GM18517 (cell line): ENCODE results near the gene FAM83F.
"Not testable (repeated sequence)": the region's sequence is repeated elsewhere in the genome, so short reads cannot be mapped to it uniquely, and the experiment has no call there.

Experiments used
- ATAC-seq: cut with Tn5 transposase; IDR thresholded peaks from one replicate; pipeline ENCODE4 v1.9.1; 2021; ENCODE audit warnings: mild to moderate bottlenecking, moderate library complexity; ENCODE audit not compliant: unreplicated experiment

The FAM83F gene

GRCh38 chr22:40014667-40015248 lies 20.0 kb downstream of the FAM83F start:
- no peak for ATAC-seq

- no peak for ATAC-seq
Measured at GRCh38 chr22:40015358-40015976, 20.7 kb downstream of the FAM83F start.

GRCh38 chr22:40018051-40018450 lies 23.3 kb downstream of the FAM83F start:
- ATAC-seq, result no peak

- ATAC-seq, result no peak
Measured at GRCh38 chr22:40019100-40019499, 24.3 kb downstream of the FAM83F start.

GRCh38 chr22:40020956-40021355 lies 26.2 kb downstream of the FAM83F start:
- no peak for ATAC-seq

- no peak for ATAC-seq
Measured at GRCh38 chr22:40021401-40022000, 26.7 kb downstream of the FAM83F start.

- no peak for ATAC-seq
Measured at GRCh38 chr22:40022536-40023240, 27.9 kb downstream of the FAM83F start.

GRCh38 chr22:40023341-40023841 lies 28.6 kb downstream of the FAM83F start:
- no peak for ATAC-seq

GRCh38 chr22:40024201-40025061 lies 29.7 kb downstream of the FAM83F start:
- no peak for ATAC-seq

GRCh38 chr22:40025062-40025379 lies 30.3 kb downstream of the FAM83F start:
- ATAC-seq, result not testable (repeated sequence)

- ATAC-seq, result no peak
Measured at GRCh38 chr22:40025856-40026255, 31.1 kb downstream of the FAM83F start.

GRCh38 chr22:40026641-40027040 lies 31.9 kb downstream of the FAM83F start:
- no peak for ATAC-seq

- ATAC-seq, result no peak
Measured at GRCh38 chr22:40027191-40028097, 32.7 kb downstream of the FAM83F start.

- ATAC-seq, result no peak
Measured at GRCh38 chr22:40028098-40028425, 33.3 kb downstream of the FAM83F start.

- no peak for ATAC-seq
Measured at GRCh38 chr22:40029189-40029890, 34.6 kb downstream of the FAM83F start.

- no peak for ATAC-seq
Measured at GRCh38 chr22:40030026-40030757, 35.4 kb downstream of the FAM83F start.

- no peak for ATAC-seq
Measured at GRCh38 chr22:40030758-40031095, 36.0 kb downstream of the FAM83F start.

- no peak for ATAC-seq
Measured at GRCh38 chr22:40031766-40032470, 37.2 kb downstream of the FAM83F start.
